GM12878 (cell line): ENCODE data around the gene LRRC39. TPM values are rescaled to one million over a fixed set of nuclear protein-coding genes. Genes with fewer than 3 reads are reported as not detected.
A peak's percentile ranks its signal among the peaks of the same experiment; 100 is the strongest.

Experiments
- ATAC-seq: fragments of 200-7000 bp; cut with Tn5 transposase; 3 replicates; pipeline ENCODE4 v1.9.1; 2020; ENCODE audit warnings: mild to moderate bottlenecking, moderate library complexity
- BruUV-seq: library from RNA; stranded (reverse); fragments of 400-500 nt; replicated peaks from 2 replicates; lab custom pipeline; 2021; lab: Mats Ljungman, UMichigan
- CTCF ChIA-PET: fragments of 300-600 bp; sonication (Branson Sonifier 250); formaldehyde crosslinking; extraction: SDS; loops from one replicate; lab custom pipeline; 2021; ENCODE audit warnings: inconsistent platforms; lab: Yijun Ruan, JAX
- POLR2A ChIA-PET: fragments of 350-600 bp; formaldehyde crosslinking; extraction: SDS; loops from one replicate; lab custom pipeline; 2021; ENCODE audit warnings: inconsistent platforms; lab: Charles Lee
- RAD21 ChIA-PET: fragments of 300-600 bp; sonication (Branson Sonifier 250); formaldehyde crosslinking; loops from one replicate; lab custom pipeline; 2023; ENCODE audit warnings: antibody characterized with exemption; ENCODE audit not compliant: unreplicated experiment; lab: Charles Lee
- SMC1A ChIA-PET: fragments of 300-600 bp; sonication (Branson Sonifier 250); formaldehyde crosslinking; loops from one replicate; lab custom pipeline; 2023; ENCODE audit not compliant: unreplicated experiment, uncharacterized antibody; lab: Charles Lee
- DNase-seq: peaks from one replicate; pipeline ENCODE4 v3.0.0-alpha.2; 2011; ENCODE audit warnings: low read depth, low spot score
- FAIRE-seq: peaks from 3 replicates; lab custom pipeline; 2011; peaks lifted over from hg19 to GRCh38; lab: Jason Lieb, UNC
- H2AFZ ChIP-seq: 2 replicates; pipeline ENCODE4 v1.6.0; 2011; ENCODE audit warnings: low read depth, low read length, control low read depth; ENCODE audit not compliant: control insufficient read depth
- H3K27ac ChIP-seq: 2 replicates; pipeline ENCODE4 v1.5.1; 2011; ENCODE audit warnings: control low read depth; ENCODE audit not compliant: control insufficient read depth, insufficient read depth
- H3K27me3 ChIP-seq, 2 experiments: replicated peaks in 1 of 2; 2 replicates each; pipeline versions ENCODE4 v1.6.0 to v1.6.1; 2011; ENCODE audit warnings: low read length in 1 of 2; ENCODE audit not compliant: control insufficient read depth in 2 of 2, insufficient read depth in 2 of 2
- H3K36me3 ChIP-seq, 2 experiments: 2 replicates each; pipeline ENCODE4 v1.5.1; 2011; ENCODE audit warnings: low read length in 1 of 2; ENCODE audit not compliant: control insufficient read depth in 2 of 2, insufficient read depth in 2 of 2
- H3K4me1 ChIP-seq: 2 replicates; pipeline ENCODE4 v1.6.1; 2011; ENCODE audit warnings: mild to moderate bottlenecking, low read length, moderate library complexity, mixed read lengths; ENCODE audit not compliant: control insufficient read depth, insufficient read depth
- H3K4me2 ChIP-seq: 2 replicates; pipeline ENCODE4 v1.6.0; 2011; ENCODE audit warnings: control low read depth; ENCODE audit not compliant: control insufficient read depth, insufficient read depth
- H3K4me3 ChIP-seq: fragments of 200-600 bp; sonication (generic); 2 replicates; pipeline ENCODE4 v1.5.1; 2016
- H3K79me2 ChIP-seq: 2 replicates; pipeline ENCODE4 v1.6.0; 2011; ENCODE audit warnings: low read length; ENCODE audit not compliant: control insufficient read depth, insufficient read depth
- H3K9ac ChIP-seq: 2 replicates; pipeline ENCODE4 v1.8.0; 2011; ENCODE audit warnings: low read length, control low read depth, mixed read lengths; ENCODE audit not compliant: control insufficient read depth, insufficient read depth
- H3K9me3 ChIP-seq: replicated peaks from 3 replicates; pipeline ENCODE4 v1.5.1; 2011; ENCODE audit warnings: mild to moderate bottlenecking, low read length; ENCODE audit not compliant: control insufficient read depth, insufficient read depth
- H4K20me1 ChIP-seq: 2 replicates; pipeline ENCODE4 v1.6.0; 2011; ENCODE audit not compliant: control insufficient read depth, insufficient read depth
- CBX3 ChIP-seq: fragments of 200-600 bp; sonication (generic); IDR thresholded peaks from 2 replicates; pipeline ENCODE4 v1.6.1; 2016; ENCODE audit warnings: low read depth, borderline replicate concordance
- CBX5 ChIP-seq: sonication (generic); IDR thresholded peaks from 2 replicates; pipeline ENCODE4 v1.6.1; 2016; ENCODE audit warnings: low read depth, moderate library complexity, mild to moderate bottlenecking, inconsistent platforms
- CEBPB ChIP-seq, 2 experiments: fragments of 150-350 bp in 1 of 2; IDR thresholded peaks; 2 replicates each; pipeline ENCODE4 v1.6.1; 2012 to 2014; ENCODE audit warnings: low read depth in 2 of 2, low read length in 2 of 2, borderline replicate concordance in 1 of 2, inconsistent platforms in 1 of 2
- CREM ChIP-seq: IDR thresholded peaks from 2 replicates; pipeline ENCODE4 v1.6.1; 2014; ENCODE audit warnings: antibody characterized with exemption, low read depth
- IKZF2 ChIP-seq, 2 experiments: fragments of 450-650 bp; IDR thresholded peaks; 2 replicates each; pipeline ENCODE4 v1.6.1; 2017; ENCODE audit warnings: mild to moderate bottlenecking in 2 of 2, moderate library complexity in 2 of 2
- MEF2B ChIP-seq: fragments of 450-650 bp; IDR thresholded peaks from 2 replicates; pipeline ENCODE4 v1.6.1; 2018; ENCODE audit warnings: mild to moderate bottlenecking, moderate library complexity; ENCODE audit not compliant: partially characterized antibody, poor library complexity, severe bottlenecking
- MLLT1 ChIP-seq: fragments of 450-650 bp; IDR thresholded peaks from 2 replicates; pipeline ENCODE4 v1.6.1; 2016; ENCODE audit warnings: mild to moderate bottlenecking
- RELB ChIP-seq: fragments of 450-650 bp; IDR thresholded peaks from 2 replicates; pipeline ENCODE4 v1.6.1; 2017; ENCODE audit warnings: low read depth, mild to moderate bottlenecking, moderate library complexity
- SPI1 ChIP-seq: IDR thresholded peaks from 2 replicates; pipeline ENCODE4 v1.6.1; 2011; ENCODE audit warnings: low read depth, mild to moderate bottlenecking, low read length, moderate library complexity, borderline replicate concordance; ENCODE audit not compliant: insufficient read depth
- TAF1 ChIP-seq: IDR thresholded peaks from 2 replicates; pipeline ENCODE4 v1.6.1; 2011; ENCODE audit warnings: mild to moderate bottlenecking, low read depth, low read length, borderline replicate concordance
- TCF12 ChIP-seq: IDR thresholded peaks from 2 replicates; pipeline ENCODE4 v1.6.1; 2011; ENCODE audit warnings: low read depth, mild to moderate bottlenecking, low read length
- USF1 ChIP-seq: IDR thresholded peaks from 2 replicates; pipeline ENCODE4 v1.6.1; 2011; ENCODE audit warnings: borderline replicate concordance, low read depth, mild to moderate bottlenecking, moderate library complexity, mixed read lengths, low read length; ENCODE audit not compliant: insufficient read depth; ENCODE audit errors: extremely low read length
- ZNF384 ChIP-seq: IDR thresholded peaks from 2 replicates; pipeline ENCODE4 v1.6.1; 2012; ENCODE audit warnings: low read depth, mild to moderate bottlenecking, low read length, improper control_type of control experiment, borderline replicate concordance
- ZNF622 ChIP-seq: fragments of 450-650 bp; IDR thresholded peaks from 2 replicates; pipeline ENCODE4 v1.6.1; 2017; ENCODE audit warnings: mild to moderate bottlenecking, inconsistent platforms
- ZSCAN29 ChIP-seq: fragments of 450-650 bp; IDR thresholded peaks from 2 replicates; pipeline ENCODE4 v1.6.1; 2017; ENCODE audit warnings: mild to moderate bottlenecking, moderate library complexity
- ZZZ3 ChIP-seq: IDR thresholded peaks from 2 replicates; pipeline ENCODE4 v1.6.1; 2011; ENCODE audit warnings: low read depth; ENCODE audit not compliant: control insufficient read depth, insufficient read length
- WGBS: methylation state at CpG from one replicate; pipeline ENCODE4 v1.1.6; 2016; ENCODE audit warnings: low lambda C conversion rate; ENCODE audit not compliant: insufficient replicate concordance, insufficient coverage; ENCODE audit errors: missing lambda C conversion rate; 5-methylcytosine and 5-hydroxymethylcytosine counted together
- in situ Hi-C: fragments of 300-500 bp; cut with MboI; formaldehyde crosslinking; loops from 9 replicates; pipeline ENCODE4 v1.14.3; 2018; ENCODE audit warnings: mixed read lengths
- intact Hi-C: fragments of 100-400 bp; cut with micrococcal nuclease; formaldehyde crosslinking; loops from one replicate; pipeline ENCODE4 v1.14.2; 2022; ENCODE audit not compliant: unreplicated experiment
- polyA plus RNA-seq, 11 experiments: library from polyadenylated mRNA; depleted of rRNA in 4 of 11; unstranded in 6 of 11; stranded (reverse) in 5 of 11; fragments of >200 nt; fragmentation: Nextera tagmentation in 4 of 11; fragmentation: Illumina TruSeq in 1 of 11; extraction: Ambion mirVana in 4 of 11; extraction: Trizol in 1 of 11; gene quantifications; 1 replicate in 1 of 11; 2 replicates in 10 of 11; pipeline versions ENCODE4 v1.2.1 to v1.2.3, GENCODE V29; 2011 to 2016; ENCODE audit warnings: inconsistent platforms in 2 of 11, missing spikeins in 2 of 11, low read depth in 1 of 11
- total RNA-seq, 4 experiments: library from RNA; depleted of rRNA in 3 of 4; stranded (reverse); fragments of >200 nt in 3 of 4; fragmentation: Illumina TruSeq in 1 of 4; extraction: Trizol in 1 of 4; gene quantifications; 2 replicates each; pipeline versions ENCODE4 v1.2.1 to v1.2.3, GENCODE V29; 2013 to 2021

The LRRC39 gene
- total and polyA plus RNA-seq, 10 of the 15 experiments (the other 5 are each of a cell fraction or from before 2014, with no cell fraction given): 0.23 to 1.1 (median 0.56) TPM

DNA sequence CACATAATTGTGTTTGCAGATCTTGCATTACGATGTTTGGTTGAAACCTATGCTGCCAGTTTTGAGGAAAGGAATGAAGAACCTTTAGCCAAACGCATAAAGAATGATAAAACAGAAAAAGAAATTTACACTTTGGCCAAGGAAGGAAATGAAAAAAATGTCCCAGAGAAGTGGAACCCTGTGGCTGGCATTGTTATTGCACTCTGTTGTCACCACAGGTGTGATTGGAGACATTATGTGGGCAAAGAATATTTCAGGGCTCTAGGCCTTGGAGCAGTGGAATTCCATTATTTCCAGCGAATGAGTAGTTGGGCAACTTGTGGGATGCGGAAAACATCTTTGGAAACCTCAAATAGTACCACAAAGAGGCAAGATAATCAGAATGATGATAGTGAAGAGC is 30.2 kb downstream of the LRRC39 start:
- ChIA-PET SMC1A (interaction anchor here (1.1 kb wide), 1 partner anchor 209 kb away, joined by 3 read pairs; no protein-coding TSS in a partner anchor), CTCF (interaction anchor here (0.6 kb wide), 2 partner anchors 118 to 123 kb away, joined by 3 read pairs; partner anchors contain the start of gene RTCA)

More for the DNA sequence above, 30.2 kb downstream of the LRRC39 start:
- H3K4me2 ChIP-seq: no peak overlapping the region
- BruUV-seq: TSS peak; percentile 41
- H3K27ac ChIP-seq: no peak overlapping the region
- POLR2A ChIA-PET: no interaction called here
- no peaks in the 10 kb centered on the region for H3K79me2 ChIP-seq
- H3K27me3 ChIP-seq: no peaks in the 10 kb centered on the region
- intact Hi-C loops: no loop called here
- no peaks in the 10 kb centered on the region for H4K20me1 ChIP-seq
- FAIRE-seq: no peak
- peaks cover 8% of the 10 kb centered on the region for H3K4me1 ChIP-seq
- no peak for ATAC-seq
- RAD21 ChIA-PET: no interaction called here
- H3K36me3 ChIP-seq: peaks cover 2 to 13% of the 10 kb centered on the region in 2 experiments
- in situ Hi-C loops: no loop called here
- TF ChIP-seq TAF1: no peak
- TF ChIP-seq CREM: no peak
- no peak for TF ChIP-seq CBX5
- TF ChIP-seq CEBPB (IDR thresholded peaks at IDR 0.05; ENCODE audit: borderline replicate concordance in 1 of 2, low read depth in 2 of 2, low read length in 2 of 2): no peak
- TF ChIP-seq IKZF2 (IDR thresholded peaks at IDR 0.05): no peak
- TF ChIP-seq ZNF622: no peak
- TF ChIP-seq MEF2B: no peak
- TF ChIP-seq TCF12: no peak
- TF ChIP-seq USF1: no peak
- no peak for TF ChIP-seq ZZZ3
- TF ChIP-seq CBX3: no peak
- no peak for TF ChIP-seq RELB
- TF ChIP-seq SPI1: no peak
- no peak for TF ChIP-seq ZSCAN29
- TF ChIP-seq ZNF384: no peak
- no peak for TF ChIP-seq MLLT1
- TF ChIP-seq, all 136 proteins: peak for 0
- H3K9ac ChIP-seq: no peak overlapping the region
- H2AFZ ChIP-seq: no peak overlapping the region
- H3K4me3 ChIP-seq: no peak overlapping the region
- H3K9me3 ChIP-seq: no peaks in the 10 kb centered on the region
- DNase-seq: no peak
- 94% methylated on average over 4 of the region's 4 CpGs for WGBS
